Measurements from ENCODE around the gene PEMT. TPM values are rescaled to one million over a fixed set of nuclear protein-coding genes. Genes with fewer than 3 reads are reported as not detected.

PEMT gene
- total and polyA plus RNA-seq, 9 of the 15 experiments (the other 6 are each of a cell fraction or from before 2014, with no cell fraction given): 1.4 to 36.4 (median 13.6) TPM

- no peak overlapping the region for H3K4me2 ChIP-seq (ENCODE audit: insufficient read depth, low read length)
- no peak overlapping the region for H2AFZ ChIP-seq (ENCODE audit: low read depth, low read length)
- no peak for ATAC-seq
- no peaks in the 10 kb centered on the region for H3K9me3 ChIP-seq (replicated peaks; ENCODE audit: control insufficient read depth, insufficient read depth, low read depth, low read length)
- H3K27ac ChIP-seq (ENCODE audit: extremely low read depth, low read depth, low read length): no peak overlapping the region
- no TSS peak for BruUV-seq (replicated peaks)
- H3K79me2 ChIP-seq (ENCODE audit: control insufficient read depth, insufficient read depth, low read length): no peaks in the 10 kb centered on the region
- H3K9me1 ChIP-seq (ENCODE audit: control insufficient read depth, insufficient read depth, low read length): no peaks in the 10 kb centered on the region
- intact Hi-C loops (cut with micrococcal nuclease): no loop called here
- DNase-seq (ENCODE audit: extremely low read depth in 1 of 4, low spot score in 3 of 4): no peak
- H3K4me1 ChIP-seq (replicated peaks in 1 of 2; ENCODE audit: control insufficient read depth in 2 of 2, insufficient read depth in 2 of 2, low read length in 2 of 2): peaks cover 0 to 10% of the 10 kb centered on the region in 2 experiments; a peak in 2 of 5 replicates
- peaks cover 4% of the 10 kb centered on the region; the same call in 1 of the 2 replicates for H4K20me1 ChIP-seq (replicated peaks; ENCODE audit: control insufficient read depth, insufficient read depth, low read length)
- ChIA-PET POLR2A (interaction anchor here (0.7 kb wide), 1 partner anchor 369 kb away, joined by 3 read pairs; no protein-coding TSS in a partner anchor), CTCF (ENCODE audit: low intra/inter-chr PET ratio) (no interaction called here)
- in situ Hi-C loops (cut with MboI): no loop called here
- TF ChIP-seq IRF1 (CRISPR knock-in tag; IDR thresholded peaks at IDR 0.05; ENCODE audit: borderline replicate concordance) (no peak), YBX1 (IDR thresholded peaks at IDR 0.05) (no peak), MYBL2 (IDR thresholded peaks at IDR 0.05; ENCODE audit: low read depth) (no peak), MYBL2 (CRISPR knock-in tag; IDR thresholded peaks at IDR 0.05; ENCODE audit: borderline replicate concordance) (no peak), TGIF2 (CRISPR knock-in tag; IDR thresholded peaks at IDR 0.05) (no peak)
- H3K27me3 ChIP-seq (ENCODE audit: control insufficient read depth in 2 of 2, insufficient read depth in 2 of 2, low read length in 2 of 2): no peaks in the 10 kb centered on the region
- 76% methylated on average over 7 of the region's 9 CpGs for WGBS (ENCODE audit: insufficient coverage, low coverage, missing lambda C conversion rate)
- H3K4me3 ChIP-seq: no peak overlapping the region
- no peak overlapping the region for H3K9ac ChIP-seq (ENCODE audit: insufficient read depth in 1 of 2, low read depth in 2 of 2, low read length in 2 of 2)
- no peaks in the 10 kb centered on the region for H3K36me3 ChIP-seq (ENCODE audit: control insufficient read depth, insufficient read depth, low read length)
- no peak for FAIRE-seq
Observed at GRCh38 chr17:17555151-17555550, 36.4 kb downstream of the PEMT start.

- Histone ChIP-seq H3K9me3 (replicated peaks; ENCODE audit: control insufficient read depth, insufficient read depth, low read depth, low read length) (no peaks in the 10 kb centered on the region), H3K36me3 (ENCODE audit: control insufficient read depth, insufficient read depth, low read length) (no peaks in the 10 kb centered on the region), H3K27ac (ENCODE audit: extremely low read depth, low read depth, low read length) (no peak overlapping the region), H3K4me1 (replicated peaks in 1 of 2; ENCODE audit: control insufficient read depth in 2 of 2, insufficient read depth in 2 of 2, low read length in 2 of 2) (peaks cover 0 to 6% of the 10 kb centered on the region in 2 experiments; a peak in 2 of 5 replicates), H3K4me3 (no peak overlapping the region), H2AFZ (ENCODE audit: low read depth, low read length) (no peak overlapping the region), H3K27me3 (ENCODE audit: control insufficient read depth in 2 of 2, insufficient read depth in 2 of 2, low read length in 2 of 2) (no peaks in the 10 kb centered on the region), H3K9me1 (ENCODE audit: control insufficient read depth, insufficient read depth, low read length) (no peaks in the 10 kb centered on the region), H3K9ac (ENCODE audit: insufficient read depth in 1 of 2, low read depth in 2 of 2, low read length in 2 of 2) (no peak overlapping the region), H3K79me2 (ENCODE audit: control insufficient read depth, insufficient read depth, low read length) (no peaks in the 10 kb centered on the region), H3K4me2 (ENCODE audit: insufficient read depth, low read length) (no peak overlapping the region), H4K20me1 (replicated peaks; ENCODE audit: control insufficient read depth, insufficient read depth, low read length) (peaks cover 4% of the 10 kb centered on the region; the same call in 1 of the 2 replicates)
- ATAC-seq (no peak), DNase-seq (ENCODE audit: extremely low read depth in 1 of 4, low spot score in 3 of 4) (no peak), FAIRE-seq (no peak)
- CTCF ChIA-PET (ENCODE audit: low intra/inter-chr PET ratio): no interaction called here
- no TSS peak for BruUV-seq (replicated peaks)
- 85% methylated on average over 8 of the region's 17 CpGs for WGBS (ENCODE audit: insufficient coverage, low coverage, missing lambda C conversion rate)
- POLR2A ChIA-PET: interaction anchor here (0.8 kb wide), 1 partner anchor 14 kb away, joined by 3 read pairs; no protein-coding TSS in a partner anchor
- in situ Hi-C loops (cut with MboI) (no loop called here), intact Hi-C loops (cut with micrococcal nuclease) (no loop called here)
- TF ChIP-seq KDM4B (IDR thresholded peaks at IDR 0.05; ENCODE audit: borderline replicate concordance in 2 of 2, low read depth in 1 of 2) (no peak), ZNF764 (CRISPR knock-in tag; IDR thresholded peaks at IDR 0.05; ENCODE audit: low read depth) (no peak), NFATC3 (IDR thresholded peaks at IDR 0.05) (no peak), ZFX (CRISPR knock-in tag; IDR thresholded peaks at IDR 0.05) (no peak), BRD9 (IDR thresholded peaks at IDR 0.05; ENCODE audit: low read depth, partially characterized antibody) (no peak), GTF3C2 (IDR thresholded peaks at IDR 0.05; ENCODE audit: borderline replicate concordance, extremely low read depth, insufficient read length) (no peak), RFX1 (IDR thresholded peaks at IDR 0.05) (no peak)
Observed at GRCh38 chr17:17554266-17554665, 37.2 kb downstream of the PEMT start.

Measured in K562 (cell line).